HG03439 (cell line): ENCODE results near the gene TSR3.
"Not testable (repeated sequence)": the region's sequence is repeated elsewhere in the genome, so short reads cannot be mapped to it uniquely, and the experiment has no call there.

Source experiments
- ATAC-seq: cut with Tn5 transposase; IDR thresholded peaks from one replicate; pipeline ENCODE4 v1.9.1; 2021; ENCODE audit warnings: mild to moderate bottlenecking, moderate library complexity; ENCODE audit not compliant: unreplicated experiment

The TSR3 gene

DNA sequence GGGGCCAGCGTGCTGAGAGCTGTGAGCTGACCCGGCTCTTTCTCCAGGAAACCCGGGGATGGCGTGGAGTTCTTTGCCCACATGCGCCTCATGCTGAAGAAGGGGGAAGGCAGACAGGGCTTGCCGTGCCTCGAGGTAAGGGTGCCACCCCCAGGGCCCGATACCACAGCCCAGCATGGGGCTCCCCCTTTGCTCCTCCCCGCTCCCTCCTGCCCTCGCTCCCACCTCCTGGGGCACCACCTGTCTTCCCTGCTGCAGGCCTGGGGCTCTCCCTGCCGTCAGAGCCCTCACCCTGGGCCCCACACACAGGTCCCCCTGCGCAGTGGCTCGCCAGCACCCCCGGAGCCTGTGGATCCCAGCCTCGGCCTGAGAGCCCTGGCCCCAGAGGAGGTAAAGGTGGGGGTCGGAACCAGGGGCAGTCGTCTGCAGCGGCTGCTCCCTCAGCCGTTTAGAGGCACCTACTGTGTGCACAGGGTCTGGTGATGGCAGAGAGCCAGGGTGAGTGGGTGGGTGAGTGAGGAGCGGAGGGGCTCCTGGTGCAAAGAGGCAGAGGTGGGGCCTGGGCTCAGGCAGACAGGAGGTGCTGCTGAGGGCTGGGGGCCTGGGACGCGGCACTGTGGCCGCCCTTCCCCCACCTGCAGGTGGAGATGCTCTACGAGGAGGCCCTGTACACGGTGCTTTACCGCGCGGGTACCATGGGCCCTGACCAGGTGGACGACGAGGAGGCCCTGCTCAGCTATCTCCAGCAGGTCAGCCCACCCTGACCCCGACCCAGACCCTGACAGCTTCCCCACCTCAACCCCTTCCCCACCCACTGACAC is 12.6 kb downstream of the TSR3 start:
- ATAC-seq: no peak

DNA sequence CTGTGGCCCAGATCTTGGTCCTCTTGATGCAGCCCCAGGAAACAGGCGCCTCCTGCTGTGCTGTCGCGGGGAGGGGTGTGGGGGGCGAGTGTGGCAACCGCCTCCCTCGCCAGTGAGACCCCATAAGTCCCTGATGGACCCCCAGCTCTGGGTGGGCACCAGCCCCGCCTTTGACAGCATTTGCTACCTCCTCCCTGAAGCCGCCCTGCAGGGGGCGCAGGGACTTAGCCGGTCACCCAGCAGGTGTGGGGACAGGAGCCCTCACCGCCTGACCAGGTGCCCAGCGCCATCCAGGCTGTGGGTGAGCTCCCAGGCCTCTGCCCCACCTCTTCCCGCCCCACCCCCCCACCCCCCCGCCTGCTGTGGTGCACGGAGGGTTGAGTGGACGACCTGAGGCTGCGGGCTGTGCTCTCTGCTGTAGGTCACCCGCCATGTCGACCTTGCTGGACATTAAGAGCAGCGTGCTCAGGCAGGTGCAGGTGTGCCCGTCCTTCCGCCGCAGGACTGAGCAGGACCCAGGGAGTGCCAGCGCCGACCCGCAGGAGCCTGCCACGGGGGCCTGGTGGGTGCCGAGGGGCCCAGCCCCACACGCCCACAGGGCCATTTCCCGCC is 13.5 kb downstream of the TSR3 start:
- ATAC-seq: no peak

- ATAC-seq: no peak
Observed at GRCh38 chr16:1337486-1337885, 14.2 kb downstream of the TSR3 start.

- ATAC-seq: no peak
Observed at GRCh38 chr16:1336619-1337018, 15.1 kb downstream of the TSR3 start.

- no peak for ATAC-seq
Observed at GRCh38 chr16:1335996-1336395, 15.7 kb downstream of the TSR3 start.

GRCh38 chr16:1335211-1335971 is 16.3 kb downstream of the TSR3 start:
- no peak for ATAC-seq

- no peak for ATAC-seq
Observed at GRCh38 chr16:1334739-1335138, 16.9 kb downstream of the TSR3 start.

GRCh38 chr16:1333854-1334700 is 17.6 kb downstream of the TSR3 start:
- ATAC-seq: no peak

DNA sequence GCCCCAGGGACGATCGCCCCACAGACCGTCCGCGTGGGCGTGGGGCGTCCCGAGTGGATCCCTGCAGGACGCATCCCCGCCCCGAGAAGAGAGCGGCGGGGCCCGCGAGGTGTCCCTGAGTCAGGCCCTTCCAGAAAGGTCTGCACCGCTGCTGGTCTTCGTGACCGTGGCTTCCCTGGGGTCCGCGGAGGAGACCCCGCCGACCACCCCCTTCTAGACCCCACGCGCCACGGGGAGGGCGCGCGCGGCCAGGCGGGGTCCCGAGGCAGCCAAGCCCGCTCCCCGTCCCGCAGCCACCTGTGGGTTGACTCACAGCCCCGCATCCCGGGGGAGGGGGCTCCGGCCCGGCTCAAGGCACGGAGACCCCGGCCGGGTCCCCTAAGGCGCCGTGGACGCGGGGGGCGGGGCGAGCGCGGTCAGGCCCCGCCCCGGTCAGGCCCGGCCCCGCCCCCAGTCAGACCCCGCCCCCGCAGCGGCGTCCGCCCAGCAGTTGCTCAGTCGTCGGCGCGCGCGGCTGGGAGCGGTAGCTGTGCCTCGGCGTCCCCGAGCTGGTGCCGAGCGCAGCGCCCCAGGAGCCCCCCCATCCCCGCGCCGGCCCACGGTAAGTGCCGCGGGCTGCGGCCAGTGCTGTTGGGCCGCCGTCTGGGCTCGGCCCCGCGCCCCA is 18.4 kb downstream of the TSR3 start, which contains the start of gene BAIAP3:
BAIAP3 (plus strand) TSS at position 497 of the 664 bp plus-strand sequence. CDS start 4,905 bp downstream, outside the sequence.
- no peak for ATAC-seq

DNA sequence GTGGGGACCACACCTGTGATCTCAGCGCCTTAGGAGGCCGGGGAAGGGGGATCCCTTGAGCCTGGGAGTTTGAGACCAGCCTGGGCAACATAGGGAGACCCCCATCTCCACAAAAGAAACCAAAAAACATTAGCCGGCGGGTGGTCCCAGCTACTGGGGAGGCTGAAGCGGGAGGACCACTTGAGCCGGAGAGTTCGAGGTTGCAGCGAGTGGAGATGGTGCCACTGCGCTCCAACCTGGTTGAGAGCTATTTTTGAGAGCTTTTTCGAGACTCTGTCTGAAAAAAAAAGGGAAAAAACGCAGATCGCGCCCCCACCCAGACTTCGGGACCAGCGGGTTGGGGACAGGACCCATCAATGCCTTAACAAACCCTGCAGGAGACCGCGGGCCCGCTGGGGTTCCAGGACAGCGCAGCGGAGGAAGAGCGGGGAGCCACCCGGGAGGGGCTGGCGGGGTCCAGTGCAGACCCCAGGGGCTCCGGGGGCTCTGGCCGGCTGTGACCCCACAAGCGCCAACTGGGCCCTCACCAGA is 19.0 kb downstream of the TSR3 start:
- no peak for ATAC-seq

GRCh38 chr16:1331712-1332617 is 19.7 kb downstream of the TSR3 start:
- no peak for ATAC-seq

- ATAC-seq: no peak
Observed at GRCh38 chr16:1330931-1331711, 20.6 kb downstream of the TSR3 start.

- ATAC-seq: no peak
Observed at GRCh38 chr16:1330260-1330914, 21.3 kb downstream of the TSR3 start.

- not testable (repeated sequence) for ATAC-seq
Observed at GRCh38 chr16:1328961-1329360, 22.7 kb downstream of the TSR3 start.

DNA sequence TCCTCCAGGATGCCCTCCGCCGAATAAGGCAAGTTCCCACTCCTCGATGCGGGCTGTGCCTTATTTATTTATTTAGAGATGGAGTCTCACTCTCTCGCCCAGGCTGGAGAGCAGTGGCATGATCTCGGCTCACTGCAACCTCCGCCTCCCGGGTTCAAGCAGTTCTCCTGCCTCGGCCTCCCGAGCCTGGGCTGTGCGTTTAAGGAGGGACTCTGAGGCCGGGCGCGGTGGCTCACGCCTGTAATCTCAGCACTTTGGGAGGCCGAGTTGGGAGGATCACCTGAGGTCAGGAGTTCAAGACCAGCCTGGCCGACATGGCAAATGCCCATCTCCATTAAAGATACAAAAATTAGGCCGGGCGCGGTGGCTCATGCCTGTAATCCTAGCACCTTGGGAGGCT is 23.5 kb downstream of the TSR3 start:
- not testable (repeated sequence) for ATAC-seq

DNA sequence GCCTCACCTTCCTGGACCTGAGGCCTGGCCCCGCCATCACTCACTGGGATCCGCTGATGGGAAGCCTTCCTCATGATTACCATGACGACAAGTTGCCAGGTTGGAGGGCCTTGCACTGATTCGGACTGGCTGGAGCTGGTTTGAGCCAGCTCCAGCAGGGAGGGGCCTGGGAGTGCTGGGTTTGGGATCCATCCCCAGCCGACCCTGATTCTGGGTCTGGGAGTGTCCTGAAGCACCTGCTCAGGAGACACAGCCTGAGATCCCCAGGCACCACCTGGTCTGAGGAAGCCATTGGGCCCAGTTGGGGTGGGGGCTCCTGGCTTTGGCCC is 24.1 kb downstream of the TSR3 start:
- no peak for ATAC-seq

- no peak for ATAC-seq
Observed at GRCh38 chr16:1326946-1327618, 24.6 kb downstream of the TSR3 start.
